GM21381 (cell line): ENCODE data around the gene STEAP1B.
"Not testable (repeated sequence)": the region's sequence is repeated elsewhere in the genome, so short reads cannot be mapped to it uniquely, and the experiment has no call there.

Experiments used
- ATAC-seq: cut with Tn5 transposase; IDR thresholded peaks from one replicate; pipeline ENCODE4 v1.9.1; 2021; ENCODE audit warnings: mild to moderate bottlenecking, moderate library complexity; ENCODE audit not compliant: unreplicated experiment

STEAP1B gene

GRCh38 chr7:22460363-22460988 lies 39.5 kb downstream of the STEAP1B start:
- ATAC-seq, result no peak

- ATAC-seq, result no peak
Measured at GRCh38 chr7:22457471-22457870, 42.5 kb downstream of the STEAP1B start.

- no peak for ATAC-seq
Measured at GRCh38 chr7:22454446-22454845, 45.5 kb downstream of the STEAP1B start.

GRCh38 chr7:22452960-22453558 lies 46.9 kb downstream of the STEAP1B start:
- no peak for ATAC-seq

- ATAC-seq, result no peak
Measured at GRCh38 chr7:22452142-22452959, 47.6 kb downstream of the STEAP1B start.

GRCh38 chr7:22450013-22450412 lies 50.0 kb downstream of the STEAP1B start:
- ATAC-seq, result not testable (repeated sequence)

GRCh38 chr7:22447762-22448161 lies 52.2 kb downstream of the STEAP1B start:
- peak; percentile 75 for ATAC-seq

- ATAC-seq, result peak; percentile 26
Measured at GRCh38 chr7:22447008-22447407, 53.0 kb downstream of the STEAP1B start.

- ATAC-seq, result no peak
Measured at GRCh38 chr7:22445853-22446252, 54.1 kb downstream of the STEAP1B start.

GRCh38 chr7:22445140-22445743 lies 54.7 kb downstream of the STEAP1B start:
- ATAC-seq, result no peak

GRCh38 chr7:22444181-22444971 lies 55.6 kb downstream of the STEAP1B start:
- ATAC-seq, result no peak

- no peak for ATAC-seq
Measured at GRCh38 chr7:22443370-22444180, 56.4 kb downstream of the STEAP1B start.

- no peak for ATAC-seq
Measured at GRCh38 chr7:22442882-22443369, 57.1 kb downstream of the STEAP1B start.

- ATAC-seq, result no peak
Measured at GRCh38 chr7:22442187-22442881, 57.7 kb downstream of the STEAP1B start.

GRCh38 chr7:22441157-22441556 lies 58.8 kb downstream of the STEAP1B start:
- ATAC-seq, result no peak

- no peak for ATAC-seq
Measured at GRCh38 chr7:22438994-22439393, 61.0 kb downstream of the STEAP1B start.

GRCh38 chr7:22436552-22436951 lies 63.4 kb downstream of the STEAP1B start:
- not testable (repeated sequence) for ATAC-seq

GRCh38 chr7:22435720-22436119 lies 64.3 kb downstream of the STEAP1B start:
- peak; percentile 6 for ATAC-seq

GRCh38 chr7:22435105-22435504 lies 64.9 kb downstream of the STEAP1B start:
- peak; percentile 80 for ATAC-seq
